B cell (primary cell): ENCODE data around the gene UNC13A. TPM values are rescaled to one million over a fixed set of nuclear protein-coding genes. Genes with fewer than 3 reads are reported as not detected.

Experiments used
- ATAC-seq: fragments of 200-7000 bp; cut with Tn5 transposase; one replicate; pipeline ENCODE4 v1.10.0; 2021; ENCODE audit warnings: low read depth, mild to moderate bottlenecking, moderate number of reproducible peaks, moderate library complexity
- CTCF ChIA-PET: fragments of 350-600 bp; sonication (Branson Sonifier 250); formaldehyde crosslinking; loops from one replicate; lab custom pipeline; 2021; ENCODE audit warnings: antibody characterized with exemption, inconsistent platforms; lab: Charles Lee
- POLR2A ChIA-PET: fragments of 350-600 bp; sonication (Branson Sonifier 250); formaldehyde crosslinking; loops from one replicate; lab custom pipeline; 2021; ENCODE audit warnings: antibody characterized with exemption; lab: Charles Lee
- DNase-seq: peaks from one replicate; pipeline ENCODE4 v3.0.0; 2013
- H2AFZ ChIP-seq: 2 replicates; pipeline ENCODE4 v1.6.1; 2012; ENCODE audit warnings: mild to moderate bottlenecking, low read depth, low read length; ENCODE audit not compliant: insufficient read depth, poor library complexity, severe bottlenecking
- H3K27ac ChIP-seq, 2 donors: 1 replicate in 1 of 2; 2 replicates in 1 of 2; pipeline ENCODE4 v1.5.1; 2012 to 2013; ENCODE audit warnings: low read length in 2 of 2, mild to moderate bottlenecking in 2 of 2, moderate library complexity in 1 of 2
- H3K27me3 ChIP-seq, 4 experiments: fragments of 200-600 bp in 1 of 4; sonication (generic) in 1 of 4; replicated peaks in 1 of 4; 1 replicate in 2 of 4; 2 replicates in 2 of 4; pipeline versions ENCODE4 v1.6.1 to v1.7.0; 2013 to 2016; ENCODE audit warnings: low read length in 3 of 4, mild to moderate bottlenecking in 2 of 4, mixed read lengths in 1 of 4, moderate library complexity in 1 of 4; ENCODE audit not compliant: insufficient read depth in 4 of 4, control insufficient read depth in 3 of 4; ENCODE audit errors: control extremely low read depth in 1 of 4
- H3K36me3 ChIP-seq, 2 experiments: replicated peaks in 1 of 2; 1 replicate in 1 of 2; 2 replicates in 1 of 2; pipeline versions ENCODE4 v1.6.1 to v1.7.1; 2013; ENCODE audit warnings: low read length in 1 of 2; ENCODE audit not compliant: insufficient read depth in 2 of 2, control insufficient read depth in 1 of 2; ENCODE audit errors: control extremely low read depth in 1 of 2, extremely low read depth in 1 of 2
- H3K4me1 ChIP-seq, 2 donors: fragments of 200-600 bp in 1 of 2; sonication (generic) in 1 of 2; 1 replicate in 1 of 2; 2 replicates in 1 of 2; pipeline versions ENCODE4 v1.5.1 to v1.6.1; 2013 to 2017; ENCODE audit warnings: low read length in 2 of 2; ENCODE audit not compliant: control insufficient read depth in 2 of 2, insufficient read depth in 2 of 2
- H3K4me2 ChIP-seq: replicated peaks from 2 replicates; pipeline ENCODE3; 2012; ENCODE audit warnings: mild to moderate bottlenecking, low read depth, low read length; ENCODE audit not compliant: poor library complexity, severe bottlenecking
- H3K4me3 ChIP-seq, 5 experiments: fragments of 200-600 bp in 1 of 5; sonication (generic) in 1 of 5; 1 replicate in 3 of 5; 2 replicates in 2 of 5; pipeline versions ENCODE4 v1.5.1 to v1.7.0; 2011 to 2016; ENCODE audit warnings: low read length in 4 of 5, mild to moderate bottlenecking in 4 of 5, low read depth in 2 of 5, control low read depth in 1 of 5, moderate library complexity in 1 of 5; ENCODE audit not compliant: insufficient read depth in 1 of 5; ENCODE audit errors: control extremely low read depth in 1 of 5, extremely low read depth in 1 of 5
- H3K79me2 ChIP-seq: fragments of 200-600 bp; sonication (generic); one replicate; pipeline ENCODE4 v1.6.0; 2016; ENCODE audit warnings: low read length; ENCODE audit not compliant: control insufficient read depth, insufficient read depth
- H3K9ac ChIP-seq: fragments of 200-600 bp; sonication (generic); 2 replicates; pipeline ENCODE4 v1.6.1; 2017; ENCODE audit warnings: mild to moderate bottlenecking, low read length, moderate library complexity
- H3K9me3 ChIP-seq, 3 donors: one replicate each; pipeline versions ENCODE4 v1.6.1 to v1.7.1; 2013; ENCODE audit warnings: low read length in 2 of 3; ENCODE audit not compliant: control insufficient read depth in 2 of 3, insufficient read depth in 1 of 3; ENCODE audit errors: control extremely low read depth in 1 of 3
- H4K20me1 ChIP-seq: 2 replicates; pipeline ENCODE4 v1.6.0; 2012; ENCODE audit warnings: mild to moderate bottlenecking, low read length; ENCODE audit not compliant: insufficient read depth, control insufficient read depth, poor library complexity, severe bottlenecking
- H3K27ac Mint-ChIP-seq: one replicate; pipeline ENCODE4 v1.8.0; 2021; ENCODE audit warnings: mixed read lengths
- H3K27me3 Mint-ChIP-seq: one replicate; pipeline ENCODE4 v1.8.0; 2021; ENCODE audit warnings: mixed read lengths
- H3K4me1 Mint-ChIP-seq: one replicate; pipeline ENCODE4 v1.8.0; 2021; ENCODE audit warnings: mixed read lengths
- H3K4me3 Mint-ChIP-seq: one replicate; pipeline ENCODE4 v1.8.0; 2021; ENCODE audit warnings: mixed read lengths
- H3K9me3 Mint-ChIP-seq: one replicate; pipeline ENCODE4 v1.8.0; 2022; ENCODE audit warnings: mixed read lengths; ENCODE audit not compliant: insufficient read depth
- EZH2 ChIP-seq: IDR thresholded peaks from 2 replicates; pipeline ENCODE4 v1.6.1; 2012; ENCODE audit warnings: borderline replicate concordance, low read depth, mild to moderate bottlenecking, moderate library complexity, low read length; ENCODE audit not compliant: insufficient read depth, poor library complexity, severe bottlenecking
- WGBS: methylation state at CpG from one replicate; pipeline ENCODE4 v1.1.5; 2013; ENCODE audit warnings: missing lambda C conversion rate; ENCODE audit not compliant: insufficient coverage; 5-methylcytosine and 5-hydroxymethylcytosine counted together
- intact Hi-C: fragments of 100-400 bp; cut with micrococcal nuclease; formaldehyde crosslinking; loops from one replicate; pipeline ENCODE4 v1.10.0; 2022
- polyA plus RNA-seq: library from polyadenylated mRNA; depleted of rRNA; stranded (reverse); fragments of >200 nt; gene quantifications from 2 replicates; pipeline ENCODE4 v1.2.3, GENCODE V29; 2012
- total RNA-seq, 2 donors: library from RNA; stranded (reverse); fragments of 120-200 nt in 1 of 2; gene quantifications; 1 replicate in 1 of 2; 2 replicates in 1 of 2; pipeline versions ENCODE4 v1.2.3 to v1.2.4, GENCODE V29; 2013 to 2022
- TF ChIP-seq, protein P1 (sequence below): fragments of 200-600 bp; IDR thresholded peaks from one replicate; pipeline ENCODE4 v1.8.0; 2022; ENCODE audit warnings: antibody characterized with exemption, mild to moderate bottlenecking

UNC13A gene
- total and polyA plus RNA-seq, 2 donors (not counting 1 experiment from before 2014, with no cell fraction given), result 0.10 TPM; not detected in 1

DNA sequence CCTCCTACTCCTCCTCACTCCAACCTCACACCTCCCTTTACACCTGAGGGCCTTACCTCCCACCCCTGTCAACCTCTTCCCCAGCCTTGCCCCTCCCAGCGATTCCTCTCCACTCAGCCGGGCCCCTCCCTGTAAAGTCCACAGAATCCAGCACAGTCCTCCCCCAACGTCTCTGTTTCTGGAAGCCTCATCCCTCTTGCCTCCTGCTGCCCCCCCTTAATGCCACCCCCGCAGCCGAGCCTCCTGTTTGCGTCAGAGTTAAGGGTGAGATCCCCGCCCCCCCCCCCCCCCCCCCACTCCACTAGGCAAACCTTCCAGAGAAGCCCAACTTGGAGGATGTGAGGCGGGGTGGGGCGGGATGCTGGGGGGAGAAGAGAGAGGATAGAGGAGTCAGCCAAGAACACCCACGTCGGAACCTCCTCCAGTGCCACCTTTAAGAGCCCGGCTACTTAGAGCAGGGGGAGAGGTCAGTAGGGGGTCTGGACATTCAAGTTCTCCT is 2.1 kb downstream of the UNC13A start:
- intact Hi-C loops, result no loop called here
- peak overlapping the region; percentile 59 for H3K4me2 ChIP-seq
- H3K27ac Mint-ChIP-seq, result no peak overlapping the region

DNA sequence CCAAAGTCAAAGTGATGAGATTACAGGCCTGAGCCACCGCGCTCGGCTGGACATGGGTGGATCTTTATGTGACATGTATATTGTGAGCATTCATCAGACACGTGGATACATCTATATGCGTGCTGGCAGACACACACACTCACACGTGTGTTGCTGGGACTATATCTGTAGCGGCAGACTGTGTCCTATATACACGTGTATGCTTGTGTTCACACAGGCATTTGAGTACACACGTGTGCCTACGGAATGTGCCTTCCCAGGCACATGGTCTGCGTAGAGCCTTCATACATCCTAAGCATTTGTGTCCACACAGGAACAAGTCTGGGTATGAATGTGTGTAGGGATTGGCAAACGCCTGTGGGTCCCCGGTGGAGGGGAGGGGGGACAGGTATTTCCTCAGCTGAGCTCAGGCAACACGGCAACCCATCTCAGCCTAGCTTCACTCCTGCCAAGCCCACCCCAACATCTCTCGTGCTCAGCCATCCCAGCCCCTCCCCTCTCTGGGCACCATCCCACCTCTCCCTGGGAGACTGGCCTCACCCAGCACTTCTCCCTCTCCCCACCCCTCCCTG is 2.6 kb downstream of the UNC13A start:
- ChIA-PET POLR2A (no interaction called here), CTCF (no interaction called here)
- Mint-ChIP-seq H3K4me3 (no peak overlapping the region), H3K4me1 (peaks cover 21% of the 10 kb centered on the region), H3K27me3 (peaks cover 62% of the 10 kb centered on the region), H3K9me3 (no peaks in the 10 kb centered on the region), H3K27ac (no peak overlapping the region)
- Histone ChIP-seq H3K4me2 (no peak overlapping the region), H2AFZ (no peak overlapping the region), H3K9ac (no peak overlapping the region), H4K20me1 (no peaks in the 10 kb centered on the region), H3K79me2 (no peaks in the 10 kb centered on the region), H3K27me3 (peaks cover 0 to 73% (median 43%) of the 10 kb centered on the region in 4 experiments), H3K4me1 (peaks cover 28 to 39% of the 10 kb centered on the region in 2 donors), H3K4me3 (no peak overlapping the region), H3K27ac (no peak overlapping the region), H3K36me3 (no peaks in the 10 kb centered on the region), H3K9me3 (peaks cover 0 to 37% (median 0%) of the 10 kb centered on the region in 3 donors)
- WGBS, result 69% methylated on average over 13 of the region's 15 CpGs
- intact Hi-C loops, result no loop called here
- DNase-seq (no peak), ATAC-seq (no peak)
- TF ChIP-seq, protein P1, sequence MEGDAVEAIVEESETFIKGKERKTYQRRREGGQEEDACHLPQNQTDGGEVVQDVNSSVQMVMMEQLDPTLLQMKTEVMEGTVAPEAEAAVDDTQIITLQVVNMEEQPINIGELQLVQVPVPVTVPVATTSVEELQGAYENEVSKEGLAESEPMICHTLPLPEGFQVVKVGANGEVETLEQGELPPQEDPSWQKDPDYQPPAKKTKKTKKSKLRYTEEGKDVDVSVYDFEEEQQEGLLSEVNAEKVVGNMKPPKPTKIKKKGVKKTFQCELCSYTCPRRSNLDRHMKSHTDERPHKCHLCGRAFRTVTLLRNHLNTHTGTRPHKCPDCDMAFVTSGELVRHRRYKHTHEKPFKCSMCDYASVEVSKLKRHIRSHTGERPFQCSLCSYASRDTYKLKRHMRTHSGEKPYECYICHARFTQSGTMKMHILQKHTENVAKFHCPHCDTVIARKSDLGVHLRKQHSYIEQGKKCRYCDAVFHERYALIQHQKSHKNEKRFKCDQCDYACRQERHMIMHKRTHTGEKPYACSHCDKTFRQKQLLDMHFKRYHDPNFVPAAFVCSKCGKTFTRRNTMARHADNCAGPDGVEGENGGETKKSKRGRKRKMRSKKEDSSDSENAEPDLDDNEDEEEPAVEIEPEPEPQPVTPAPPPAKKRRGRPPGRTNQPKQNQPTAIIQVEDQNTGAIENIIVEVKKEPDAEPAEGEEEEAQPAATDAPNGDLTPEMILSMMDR, result no peak
- TF ChIP-seq EZH2, result no peak

More for the DNA sequence above, 2.1 kb downstream of the UNC13A start:
- Histone ChIP-seq H4K20me1 (no peaks in the 10 kb centered on the region), H3K27ac (no peak overlapping the region), H3K36me3 (no peaks in the 10 kb centered on the region), H3K27me3 (peaks cover 0 to 69% (median 42%) of the 10 kb centered on the region in 4 experiments), H3K4me1 (peaks cover 23 to 37% of the 10 kb centered on the region in 2 donors), H2AFZ (no peak overlapping the region), H3K9me3 (peaks cover 0 to 35% (median 0%) of the 10 kb centered on the region in 3 donors), H3K79me2 (no peaks in the 10 kb centered on the region), H3K9ac (no peak overlapping the region), H3K4me3 (no peak overlapping the region)
- ChIA-PET POLR2A (no interaction called here), CTCF (no interaction called here)
- ATAC-seq, result no peak
- Mint-ChIP-seq H3K27me3 (peaks cover 65% of the 10 kb centered on the region), H3K4me3 (peak overlapping the region; percentile 32), H3K4me1 (peaks cover 19% of the 10 kb centered on the region), H3K9me3 (no peaks in the 10 kb centered on the region)
- no peak for DNase-seq
- WGBS, result 11% methylated on average over 3 of the region's 12 CpGs
- TF ChIP-seq, protein P1, result no peak
- TF ChIP-seq EZH2, result no peak
